GM23248 (cell line): ENCODE data around the gene GNG10.

Experiments
- EZH2 ChIP-seq: fragments of 200-600 bp; sonication (generic); IDR thresholded peaks from 2 replicates; pipeline ENCODE4 v1.6.1; 2018; ENCODE audit warnings: antibody characterized with exemption, mild to moderate bottlenecking; ENCODE audit not compliant: insufficient read depth, poor library complexity, severe bottlenecking
- EZH2phosphoT487 ChIP-seq: fragments of 200-600 bp; sonication (generic); IDR thresholded peaks from 2 replicates; pipeline ENCODE4 v1.6.1; 2018; ENCODE audit warnings: antibody characterized with exemption, moderate library complexity, mild to moderate bottlenecking, low read depth; ENCODE audit not compliant: insufficient read depth

DNA sequence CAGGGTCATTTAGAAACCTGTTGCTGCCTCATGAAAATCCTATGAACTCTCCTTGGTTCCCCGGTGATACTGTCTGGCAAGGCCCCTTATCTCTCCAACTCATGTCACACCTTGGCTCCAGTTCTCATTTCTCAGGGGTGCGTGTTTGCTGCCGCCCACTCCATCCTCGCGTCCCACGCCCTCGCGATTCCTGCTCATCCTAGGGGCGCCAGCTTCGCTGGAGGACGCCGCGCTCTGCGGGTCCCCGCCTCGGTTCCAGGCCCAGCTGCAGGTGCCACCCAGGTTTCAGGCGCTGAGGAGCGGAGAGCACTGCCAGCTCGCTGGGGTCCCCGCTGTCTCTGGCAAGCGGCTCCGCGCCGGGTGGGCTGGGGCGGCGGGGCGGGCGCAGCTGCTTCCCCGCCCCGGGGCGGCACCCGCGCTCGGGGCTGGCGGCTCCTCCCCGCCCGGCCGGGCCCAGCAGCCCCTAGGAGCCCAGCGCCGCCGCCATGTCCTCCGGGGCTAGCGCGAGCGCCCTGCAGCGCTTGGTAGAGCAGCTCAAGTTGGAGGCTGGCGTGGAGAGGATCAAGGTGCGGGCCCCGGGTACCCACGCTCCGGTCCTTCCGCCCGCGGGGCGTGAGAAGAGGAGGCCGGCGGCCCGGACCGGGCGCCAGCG lies at the start of gene GNG10:
- TF ChIP-seq EZH2, result no peak
- no peak for TF ChIP-seq EZH2phosphoT487
